HL-60 (cell line): Measurements from ENCODE around the gene SYT7.

Experiments
- GABPA ChIP-seq: IDR thresholded peaks from 2 replicates; pipeline ENCODE4 v1.6.1; 2012; ENCODE audit warnings: low read depth
- POLR2AphosphoS5 ChIP-seq: IDR thresholded peaks from 2 replicates; pipeline ENCODE4 v1.6.1; 2012; ENCODE audit warnings: low read depth
- REST ChIP-seq: IDR thresholded peaks from 2 replicates; pipeline ENCODE4 v1.6.1; 2012; ENCODE audit warnings: low read depth; ENCODE audit not compliant: insufficient replicate concordance
- TF ChIP-seq, protein P1 (sequence below): IDR thresholded peaks from one replicate; pipeline ENCODE4 v1.5.1; 2011; ENCODE audit warnings: low read length, control low read depth, inconsistent platforms; ENCODE audit not compliant: insufficient read depth

DNA sequence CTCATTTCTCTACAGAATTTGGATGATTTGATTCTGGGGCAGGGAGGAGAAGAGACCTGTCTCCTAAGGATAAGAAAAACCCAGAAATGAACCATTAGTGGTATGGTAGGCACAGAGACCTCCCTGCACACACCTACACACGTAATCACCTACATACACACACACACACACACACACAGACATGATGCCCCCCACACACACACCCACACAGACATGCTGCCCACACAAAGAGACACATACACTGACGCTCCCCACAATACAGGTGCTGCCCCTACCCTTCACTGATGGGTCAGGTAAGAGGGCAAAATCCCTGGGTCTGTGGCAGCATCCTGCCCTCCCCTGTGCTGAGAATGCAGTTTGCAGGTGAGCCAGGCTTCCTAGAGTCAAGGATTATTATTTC lies 1.1 kb upstream of the SYT7 start:
- TF ChIP-seq POLR2AphosphoS5 (no peak), REST (no peak), GABPA (no peak)
- TF ChIP-seq, protein P1, sequence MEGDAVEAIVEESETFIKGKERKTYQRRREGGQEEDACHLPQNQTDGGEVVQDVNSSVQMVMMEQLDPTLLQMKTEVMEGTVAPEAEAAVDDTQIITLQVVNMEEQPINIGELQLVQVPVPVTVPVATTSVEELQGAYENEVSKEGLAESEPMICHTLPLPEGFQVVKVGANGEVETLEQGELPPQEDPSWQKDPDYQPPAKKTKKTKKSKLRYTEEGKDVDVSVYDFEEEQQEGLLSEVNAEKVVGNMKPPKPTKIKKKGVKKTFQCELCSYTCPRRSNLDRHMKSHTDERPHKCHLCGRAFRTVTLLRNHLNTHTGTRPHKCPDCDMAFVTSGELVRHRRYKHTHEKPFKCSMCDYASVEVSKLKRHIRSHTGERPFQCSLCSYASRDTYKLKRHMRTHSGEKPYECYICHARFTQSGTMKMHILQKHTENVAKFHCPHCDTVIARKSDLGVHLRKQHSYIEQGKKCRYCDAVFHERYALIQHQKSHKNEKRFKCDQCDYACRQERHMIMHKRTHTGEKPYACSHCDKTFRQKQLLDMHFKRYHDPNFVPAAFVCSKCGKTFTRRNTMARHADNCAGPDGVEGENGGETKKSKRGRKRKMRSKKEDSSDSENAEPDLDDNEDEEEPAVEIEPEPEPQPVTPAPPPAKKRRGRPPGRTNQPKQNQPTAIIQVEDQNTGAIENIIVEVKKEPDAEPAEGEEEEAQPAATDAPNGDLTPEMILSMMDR = no peak
